IPS DF 4.7 (cell line): Measurements from ENCODE around the gene PITPNC1.
"Not testable (repeated sequence)": the region's sequence is repeated elsewhere in the genome, so short reads cannot be mapped to it uniquely, and the experiment has no call there.

Source experiments
- DNase-seq: peaks from one replicate; pipeline ENCODE4 v3.0.0-alpha.2; 2013; ENCODE audit warnings: low spot score; ENCODE audit errors: extremely low read depth

PITPNC1 gene

DNA sequence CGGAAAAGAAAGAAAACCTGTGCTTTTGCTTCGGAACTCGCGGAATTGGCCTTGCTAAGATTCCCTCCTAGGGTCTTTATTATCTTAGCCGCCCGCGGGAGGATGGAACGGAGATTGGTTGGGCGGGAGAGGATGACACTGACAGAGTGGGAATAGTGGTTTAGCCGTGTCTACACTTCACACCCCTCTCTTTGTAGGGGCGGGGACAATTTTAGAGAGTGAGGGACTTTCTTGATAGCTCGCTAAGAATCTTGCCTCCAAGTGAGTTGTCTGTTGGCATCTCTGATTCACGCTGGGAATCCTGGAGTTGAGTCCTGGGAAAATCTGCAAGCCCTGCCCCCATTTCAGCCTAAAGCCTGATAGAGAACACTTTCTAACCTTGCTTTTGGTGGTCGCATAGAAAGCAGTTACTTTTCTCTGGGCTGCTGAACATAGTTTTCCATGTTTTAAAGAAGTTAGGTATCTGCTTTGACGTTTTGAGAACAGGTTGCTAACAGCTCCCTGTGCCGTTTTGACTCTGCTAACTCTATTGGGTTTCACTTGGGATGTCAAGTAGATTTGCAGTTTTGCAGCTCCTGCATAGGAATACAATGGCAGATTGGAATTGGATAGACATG lies 341.4 kb downstream of the PITPNC1 start:
- DNase-seq = no peak

GRCh38 chr17:67725373-67725791 lies 348.3 kb downstream of the PITPNC1 start:
- no peak for DNase-seq

DNA sequence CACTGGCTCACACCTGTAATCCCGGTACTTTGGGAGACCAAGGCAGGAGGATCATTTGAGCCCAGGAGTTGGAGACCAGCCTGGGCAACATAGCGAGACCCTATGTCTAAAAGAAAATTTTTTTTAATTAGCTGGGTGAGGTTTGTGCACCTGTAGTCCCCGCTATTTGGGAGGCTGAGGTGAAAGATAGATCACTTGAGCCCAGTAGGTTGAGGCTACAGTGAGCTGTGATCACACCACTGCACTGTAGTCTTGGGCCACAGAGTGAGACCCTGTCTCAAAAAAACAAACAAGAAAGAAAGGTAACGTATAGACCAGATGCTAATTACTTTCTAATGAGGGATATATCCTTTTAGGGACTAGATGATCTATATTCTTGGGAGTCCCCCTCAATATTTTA lies 348.7 kb downstream of the PITPNC1 start:
- no peak for DNase-seq

- not testable (repeated sequence) for DNase-seq
These were observed 350.3 kb downstream of the PITPNC1 start for GRCh38 chr17:67727152-67728039.

DNA sequence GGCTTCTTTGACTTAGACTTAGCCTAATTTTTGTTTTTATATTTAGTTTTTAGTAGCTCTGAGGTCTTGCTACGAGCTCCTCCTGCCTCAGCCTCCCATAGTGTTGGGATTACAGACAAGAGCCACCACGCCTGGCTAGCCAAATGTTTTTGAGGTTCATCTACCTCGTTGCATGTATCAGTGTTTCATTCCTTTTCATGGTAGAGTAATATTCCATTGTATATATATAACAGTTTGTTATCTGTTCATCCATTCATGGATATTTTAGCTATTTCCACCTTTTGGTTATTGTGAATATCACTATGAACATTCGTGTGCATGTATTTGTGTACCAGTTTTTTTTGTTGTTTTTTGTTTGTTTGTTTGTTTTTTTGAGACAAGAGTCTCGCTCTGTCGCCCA lies 352.8 kb downstream of the PITPNC1 start:
- DNase-seq = no peak

DNA sequence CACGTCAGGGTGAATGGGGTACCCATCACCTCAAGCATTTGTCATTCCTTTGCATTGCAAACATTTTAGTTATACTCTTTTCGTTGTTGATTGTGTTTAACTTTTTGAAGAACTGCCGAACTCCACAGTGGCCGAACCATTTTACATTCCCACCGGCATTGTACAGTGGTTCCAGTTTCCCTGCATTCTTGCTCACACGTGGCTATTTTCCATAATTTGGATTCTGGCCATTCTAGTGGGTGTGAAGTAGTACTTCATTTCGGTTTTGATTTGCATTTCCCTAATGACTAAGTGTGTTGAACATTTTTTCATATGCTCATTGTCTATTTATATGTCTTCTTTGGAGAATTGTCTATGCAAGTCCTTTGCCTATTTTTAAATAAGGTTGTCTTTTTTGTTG lies 353.6 kb downstream of the PITPNC1 start:
- no peak for DNase-seq

- no peak for DNase-seq
These were observed 356.4 kb downstream of the PITPNC1 start for GRCh38 chr17:67733449-67733848.

GRCh38 chr17:67737145-67737544 lies 360.1 kb downstream of the PITPNC1 start:
- DNase-seq = no peak

DNA sequence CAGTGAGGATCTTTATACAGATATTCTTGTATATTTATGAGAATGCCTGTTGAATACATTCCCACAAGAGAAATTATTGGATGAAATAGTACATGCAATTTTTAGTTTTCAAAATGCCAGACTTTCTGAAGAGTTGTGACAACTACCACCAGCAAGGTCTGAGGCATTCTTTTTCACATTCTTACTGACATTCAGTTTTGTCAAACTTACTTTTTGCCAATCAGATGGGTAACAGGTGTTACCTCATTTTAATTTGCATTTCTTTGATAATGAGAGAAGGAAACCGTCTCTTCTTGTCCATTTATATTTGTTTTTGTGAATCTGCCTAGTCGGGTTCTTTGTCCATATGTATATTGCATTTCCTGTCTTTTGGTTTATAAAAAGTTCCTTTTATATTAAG lies 364.9 kb downstream of the PITPNC1 start:
- DNase-seq = no peak
